ENCODE data around the gene RGS7. TPM values are rescaled to one million over a fixed set of nuclear protein-coding genes. Genes with fewer than 3 reads are reported as not detected.

The RGS7 gene
- total RNA-seq, 1 donor from 2014 or later = not detected

DNA sequence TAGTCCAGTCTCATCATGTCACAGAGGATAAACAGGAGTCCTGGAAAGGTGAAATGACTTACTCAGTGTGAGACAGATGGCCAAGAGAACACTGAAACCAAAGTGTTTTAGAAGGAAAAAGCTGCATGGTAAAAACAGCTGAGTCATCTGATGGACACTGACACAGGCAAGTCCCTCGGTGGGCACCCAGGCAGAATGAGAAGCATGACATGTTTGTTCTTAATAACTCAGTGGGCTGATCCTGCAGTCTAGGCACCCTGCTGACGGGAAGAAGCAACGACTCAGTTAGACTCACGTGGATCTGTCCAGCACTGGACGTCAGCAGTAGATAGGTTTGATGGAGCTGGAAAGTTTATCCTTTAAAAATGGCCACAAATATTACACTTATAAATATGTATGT is 116.9 kb downstream of the RGS7 start:
- no peaks in the 10 kb centered on the region for H3K27me3 ChIP-seq (ENCODE audit: control insufficient read depth, insufficient read depth, low read length)
- DNase-seq (ENCODE audit: low read depth) = no peak
- no peak for FAIRE-seq

DNA sequence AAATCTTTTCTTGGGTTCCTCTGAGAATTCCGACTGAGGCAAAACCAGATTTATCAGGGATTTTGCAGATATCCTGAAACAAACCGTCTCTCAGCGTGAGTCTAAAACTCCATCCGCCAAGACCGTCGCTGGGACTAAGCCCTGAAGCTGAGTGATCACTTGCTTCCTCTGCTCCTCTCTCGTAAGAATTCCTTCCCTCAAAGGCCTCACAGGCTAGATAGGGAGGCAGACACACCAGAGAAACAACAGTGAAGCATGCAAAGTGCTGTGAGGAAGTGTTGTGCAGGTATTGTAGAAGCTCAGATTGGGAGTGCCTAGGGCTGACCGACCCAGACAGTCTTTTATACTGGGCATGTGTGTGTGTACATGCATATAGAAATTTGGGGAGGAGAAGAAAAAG is 119.1 kb downstream of the RGS7 start:
- no peak overlapping the region for H3K4me3 ChIP-seq (ENCODE audit: low read depth, low read length)
- FAIRE-seq (no peak), DNase-seq (ENCODE audit: low read depth) (no peak)
- H3K36me3 ChIP-seq (ENCODE audit: control insufficient read depth, insufficient read depth, low read length) = no peaks in the 10 kb centered on the region
- no peak for TF ChIP-seq CTCF (IDR thresholded peaks at IDR 0.05; ENCODE audit: insufficient read depth, low read length, severe bottlenecking)
- H3K27me3 ChIP-seq (ENCODE audit: control insufficient read depth, insufficient read depth, low read length) = no peaks in the 10 kb centered on the region

More for the DNA sequence above, 116.9 kb downstream of the RGS7 start:
- Histone ChIP-seq H3K4me3 (ENCODE audit: low read depth, low read length) (no peak overlapping the region), H3K36me3 (ENCODE audit: control insufficient read depth, insufficient read depth, low read length) (no peaks in the 10 kb centered on the region)
- TF ChIP-seq CTCF (IDR thresholded peaks at IDR 0.05; ENCODE audit: insufficient read depth, low read length, severe bottlenecking) = no peak

DNA sequence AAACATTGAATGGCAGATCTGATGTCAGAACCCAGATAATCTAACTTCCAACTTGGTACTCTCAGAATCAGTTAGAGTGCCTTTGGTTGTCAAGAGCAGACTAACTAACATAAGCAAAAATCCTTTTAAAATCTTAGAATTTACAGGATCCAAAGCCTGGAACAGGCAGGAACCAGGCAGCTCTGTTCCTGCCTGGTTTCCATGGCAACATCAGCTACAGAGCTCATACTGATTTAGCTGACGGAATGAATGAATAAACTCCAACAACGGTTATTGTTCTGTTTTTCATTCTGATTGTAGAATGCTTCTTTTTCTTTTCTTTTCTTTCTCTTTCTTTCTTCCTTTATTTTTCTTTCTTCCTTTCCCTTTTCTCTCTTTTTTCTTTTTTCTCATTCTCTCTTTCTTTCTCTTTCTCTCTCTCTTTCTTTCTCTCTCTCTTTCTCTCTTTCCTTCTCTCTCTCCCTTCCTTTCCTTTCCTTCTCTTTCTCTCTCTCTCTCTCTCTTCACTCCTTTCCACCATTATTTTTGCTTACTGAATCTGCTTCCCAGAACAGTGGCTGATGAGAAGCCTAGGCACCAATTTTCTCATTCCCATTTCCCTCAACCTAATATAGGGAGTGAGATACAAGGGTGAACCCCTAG is 121.6 kb downstream of the RGS7 start:
- Histone ChIP-seq H3K4me3 (ENCODE audit: low read depth, low read length) (no peak overlapping the region), H3K36me3 (ENCODE audit: control insufficient read depth, insufficient read depth, low read length) (no peaks in the 10 kb centered on the region), H3K27me3 (ENCODE audit: control insufficient read depth, insufficient read depth, low read length) (no peaks in the 10 kb centered on the region)
- FAIRE-seq (no peak), DNase-seq (ENCODE audit: low read depth) (no peak)
- TF ChIP-seq CTCF (IDR thresholded peaks at IDR 0.05; ENCODE audit: insufficient read depth, low read length, severe bottlenecking) = no peak

GRCh38 chr1:241229711-241230110 is 127.3 kb downstream of the RGS7 start:
- TF ChIP-seq CTCF (IDR thresholded peaks at IDR 0.05; ENCODE audit: insufficient read depth, low read length, severe bottlenecking) = no peak
- DNase-seq (ENCODE audit: low read depth) (no peak), FAIRE-seq (no peak)
- Histone ChIP-seq H3K4me3 (ENCODE audit: low read depth, low read length) (no peak overlapping the region), H3K27me3 (ENCODE audit: control insufficient read depth, insufficient read depth, low read length) (no peaks in the 10 kb centered on the region), H3K36me3 (ENCODE audit: control insufficient read depth, insufficient read depth, low read length) (no peaks in the 10 kb centered on the region)

DNA sequence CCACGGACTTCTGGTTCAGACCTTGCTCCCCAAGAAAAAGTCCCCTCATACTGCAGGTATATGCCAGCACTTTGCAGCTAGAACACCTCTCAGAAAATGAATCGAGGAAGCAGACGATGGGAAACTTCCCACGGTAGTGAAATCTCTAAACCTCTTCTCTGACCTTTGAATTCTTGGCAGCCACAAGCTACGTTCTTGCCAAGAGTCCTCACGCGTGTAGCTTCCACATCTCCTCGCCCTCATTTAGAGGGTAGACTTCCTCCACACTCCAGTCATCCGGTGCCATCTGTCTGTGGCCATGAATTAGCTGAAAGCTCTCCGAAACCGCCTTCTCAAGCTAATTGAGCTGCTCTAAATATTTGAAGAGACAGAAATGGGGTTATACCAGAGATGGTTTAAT is 127.8 kb downstream of the RGS7 start:
- no peak for TF ChIP-seq CTCF (IDR thresholded peaks at IDR 0.05; ENCODE audit: insufficient read depth, low read length, severe bottlenecking)
- no peak for FAIRE-seq
- no peaks in the 10 kb centered on the region for H3K36me3 ChIP-seq (ENCODE audit: control insufficient read depth, insufficient read depth, low read length)
- no peak overlapping the region for H3K4me3 ChIP-seq (ENCODE audit: low read depth, low read length)
- DNase-seq (ENCODE audit: low read depth) = no peak
- no peaks in the 10 kb centered on the region for H3K27me3 ChIP-seq (ENCODE audit: control insufficient read depth, insufficient read depth, low read length)

DNA sequence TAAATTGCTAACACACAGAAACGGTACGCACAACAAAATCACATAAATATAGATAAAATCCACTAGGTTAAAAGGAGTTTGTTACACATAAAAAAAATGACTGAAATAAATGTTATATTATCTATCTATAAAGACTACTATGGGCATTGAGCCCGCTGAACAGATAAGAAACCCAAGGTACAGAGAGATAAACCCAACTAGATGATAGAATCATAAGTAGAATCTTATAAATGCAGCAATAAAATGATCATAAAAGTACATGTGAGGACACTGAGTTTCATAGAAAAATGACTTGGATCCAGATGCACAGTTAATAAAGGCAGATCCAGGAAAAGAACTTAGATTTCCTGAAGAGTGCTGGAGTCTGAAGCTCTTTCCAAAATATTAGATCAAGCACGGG is 128.7 kb downstream of the RGS7 start:
- TF ChIP-seq CTCF (IDR thresholded peaks at IDR 0.05; ENCODE audit: insufficient read depth, low read length, severe bottlenecking) = no peak
- FAIRE-seq (no peak), DNase-seq (ENCODE audit: low read depth) (no peak)
- H3K4me3 ChIP-seq (ENCODE audit: low read depth, low read length) = no peak overlapping the region
- no peaks in the 10 kb centered on the region for H3K27me3 ChIP-seq (ENCODE audit: control insufficient read depth, insufficient read depth, low read length)
- H3K36me3 ChIP-seq (ENCODE audit: control insufficient read depth, insufficient read depth, low read length) = no peaks in the 10 kb centered on the region
